HCT116 (cell line): Measurements from ENCODE around the gene PSMA1. TPM values are rescaled to one million over a fixed set of nuclear protein-coding genes. Genes with fewer than 3 reads are reported as not detected.

Experiments used
- ATAC-seq: fragments of 200-7000 bp; cut with Tn5 transposase; 2 replicates; pipeline ENCODE4 v1.9.1; 2020; ENCODE audit warnings: mild to moderate bottlenecking, moderate library complexity
- BruUV-seq: library from RNA; stranded (reverse); fragments of 400-500 nt; replicated peaks from 2 replicates; lab custom pipeline; 2021; lab: Mats Ljungman, UMichigan
- CTCF ChIA-PET: fragments of 300-600 bp; sonication (Branson Sonifier 250); formaldehyde crosslinking; loops from one replicate; lab custom pipeline; 2021; ENCODE audit warnings: antibody characterized with exemption; lab: Charles Lee
- POLR2A ChIA-PET: fragments of 300-600, 350-600 bp; sonication (Branson Sonifier 250); formaldehyde crosslinking; loops from one replicate; lab custom pipeline; 2021; ENCODE audit warnings: antibody characterized with exemption; lab: Charles Lee
- RAD21 ChIA-PET, 2 experiments: fragments of 300-600 bp; sonication (Branson Sonifier 250); formaldehyde crosslinking; loops; one replicate each; lab custom pipeline; 2023; ENCODE audit warnings: low total read pairs in 2 of 2; ENCODE audit not compliant: uncharacterized antibody in 2 of 2, unreplicated experiment in 2 of 2, low non-redundant PET in 1 of 2; lab: Charles Lee
- DNase-seq: peaks from one replicate; pipeline ENCODE4 v3.0.0-alpha.2; 2010; ENCODE audit warnings: low read depth, low spot score
- H2AFZ ChIP-seq: fragments of 200-600 bp; shearing (Covaris generic), sonication (generic); 2 replicates; pipeline ENCODE4 v1.6.1; 2017; ENCODE audit warnings: low read depth, mixed run types, mixed read lengths, antibody characterized with exemption, low read length; ENCODE audit not compliant: poor library complexity, severe bottlenecking
- H3K27ac ChIP-seq: 2 replicates; pipeline ENCODE4 v1.5.1; 2012; ENCODE audit warnings: low read depth, low read length
- H3K27me3 ChIP-seq: fragments of 200-600 bp; sonication (generic); 2 replicates; pipeline ENCODE4 v1.6.1; 2016; ENCODE audit warnings: mixed run types, low read length, mixed read lengths; ENCODE audit not compliant: insufficient read depth
- H3K36me3 ChIP-seq, 2 experiments: fragments of 200-500 bp in 1 of 2; fragments of 200-600 bp in 1 of 2; sonication (Bioruptor generic) in 1 of 2; sonication (generic) in 1 of 2; 2 replicates each; pipeline versions ENCODE4 v1.5.1 to v1.6.1; 2014 to 2016; ENCODE audit warnings: low read length in 2 of 2, inconsistent platforms in 1 of 2, mixed read lengths in 1 of 2, mixed run types in 1 of 2; ENCODE audit not compliant: insufficient read depth in 2 of 2, control insufficient read depth in 1 of 2
- H3K4me1 ChIP-seq, 2 experiments: fragments of 200-600 bp in 1 of 2; sonication (generic) in 1 of 2; 2 replicates each; pipeline versions ENCODE4 v1.5.1 to v1.6.1; 2012 to 2017; ENCODE audit warnings: low read length in 2 of 2, inconsistent platforms in 1 of 2, mild to moderate bottlenecking in 1 of 2, mixed read lengths in 1 of 2, mixed run types in 1 of 2, moderate library complexity in 1 of 2; ENCODE audit not compliant: insufficient read depth in 2 of 2, control insufficient read depth in 1 of 2
- H3K4me2 ChIP-seq: fragments of 200-600 bp; sonication (generic); 2 replicates; pipeline ENCODE4 v1.6.1; 2017; ENCODE audit warnings: mixed run types, low read length, mixed read lengths
- H3K4me3 ChIP-seq, 2 experiments: fragments of 200-600 bp in 1 of 2; sonication (generic) in 1 of 2; replicated peaks in 1 of 2; 2 replicates each; pipeline ENCODE4 v1.5.1; 2011 to 2016; ENCODE audit warnings: low read length in 2 of 2, control low read depth in 1 of 2, low read depth in 1 of 2, mild to moderate bottlenecking in 1 of 2, mixed read lengths in 1 of 2, mixed run types in 1 of 2
- H3K79me2 ChIP-seq: fragments of 200-600 bp; sonication (generic); 2 replicates; pipeline ENCODE4 v1.6.1; 2017; ENCODE audit warnings: mild to moderate bottlenecking, mixed run types, low read length, moderate library complexity, mixed read lengths; ENCODE audit not compliant: insufficient read depth
- H3K9ac ChIP-seq: fragments of 200-600 bp; sonication (generic); 2 replicates; pipeline ENCODE4 v1.6.1; 2016; ENCODE audit warnings: low read length, mixed read lengths
- H3K9me2 ChIP-seq: fragments of 200-600 bp; sonication (generic), shearing (Covaris generic); 2 replicates; pipeline ENCODE4 v1.6.1; 2017; ENCODE audit warnings: mixed run types, mild to moderate bottlenecking, moderate library complexity; ENCODE audit not compliant: insufficient read depth
- H3K9me3 ChIP-seq, 2 experiments: fragments of 200-500 bp in 1 of 2; fragments of 200-600 bp in 1 of 2; sonication (Bioruptor generic) in 1 of 2; sonication (generic) in 1 of 2; 2 replicates each; pipeline ENCODE4 v1.6.1; 2014 to 2017; ENCODE audit warnings: low read length in 2 of 2, mixed read lengths in 2 of 2, inconsistent platforms in 1 of 2, low read depth in 1 of 2, mild to moderate bottlenecking in 1 of 2, mixed run types in 1 of 2, moderate library complexity in 1 of 2; ENCODE audit not compliant: control insufficient read depth in 1 of 2, insufficient read depth in 1 of 2
- H4K20me1 ChIP-seq: fragments of 200-600 bp; sonication (generic), shearing (Covaris generic); 2 replicates; pipeline ENCODE4 v1.6.1; 2017; ENCODE audit warnings: mixed run types, mild to moderate bottlenecking, moderate library complexity; ENCODE audit not compliant: insufficient read depth
- CBX3 ChIP-seq: IDR thresholded peaks from 2 replicates; pipeline ENCODE4 v1.6.1; 2012; ENCODE audit warnings: low read depth
- CEBPB ChIP-seq: IDR thresholded peaks from 2 replicates; pipeline ENCODE4 v1.6.1; 2012; ENCODE audit warnings: low read depth
- EGR1 ChIP-seq: IDR thresholded peaks from 2 replicates; pipeline ENCODE4 v1.6.1; 2012; ENCODE audit warnings: low read depth
- EZH2phosphoT487 ChIP-seq: fragments of 200-600 bp; IDR thresholded peaks from 2 replicates; pipeline ENCODE4 v1.6.1; 2018; ENCODE audit warnings: antibody characterized with exemption, borderline replicate concordance
- JUND ChIP-seq: IDR thresholded peaks from 2 replicates; pipeline ENCODE4 v1.6.1; 2012
- POLR2A ChIP-seq: IDR thresholded peaks from 2 replicates; pipeline ENCODE4 v1.7.0; 2011; ENCODE audit warnings: borderline replicate concordance; ENCODE audit not compliant: insufficient read depth, insufficient read length; ENCODE audit errors: extremely low read depth
- POLR2AphosphoS5 ChIP-seq: IDR thresholded peaks from 2 replicates; pipeline ENCODE4 v1.6.1; 2011; ENCODE audit warnings: mild to moderate bottlenecking, low read depth, low read length, moderate library complexity
- REST ChIP-seq: IDR thresholded peaks from 2 replicates; pipeline ENCODE4 v1.6.1; 2012; ENCODE audit warnings: low read depth
- SIN3A ChIP-seq: IDR thresholded peaks from 2 replicates; pipeline ENCODE4 v1.6.1; 2012; ENCODE audit warnings: low read depth
- SRF ChIP-seq: IDR thresholded peaks from 2 replicates; pipeline ENCODE4 v1.6.1; 2012; ENCODE audit warnings: low read depth
- TCF7L2 ChIP-seq: IDR thresholded peaks from 2 replicates; pipeline ENCODE4 v1.7.0; 2011; ENCODE audit warnings: borderline replicate concordance, inconsistent platforms; ENCODE audit not compliant: insufficient read depth, insufficient read length; ENCODE audit errors: extremely low read depth
- YY1 ChIP-seq: IDR thresholded peaks from 2 replicates; pipeline ENCODE4 v1.6.1; 2011; ENCODE audit warnings: low read length, low read depth, moderate library complexity, mild to moderate bottlenecking; ENCODE audit not compliant: insufficient replicate concordance; ENCODE audit errors: extremely low read depth
- ZBTB33 ChIP-seq: IDR thresholded peaks from 2 replicates; pipeline ENCODE4 v1.6.1; 2011; ENCODE audit warnings: mild to moderate bottlenecking, low read length, moderate library complexity; ENCODE audit not compliant: insufficient replicate concordance; ENCODE audit errors: extremely low read depth
- ZNF274 ChIP-seq: fragments of 200-500 bp; sonication (Bioruptor generic); IDR thresholded peaks from 2 replicates; pipeline ENCODE4 v1.6.1; 2014; ENCODE audit warnings: mild to moderate bottlenecking, low read depth, low read length, inconsistent platforms
- intact Hi-C: fragments of 100-400 bp; cut with micrococcal nuclease; formaldehyde crosslinking; loops from 2 replicates; pipeline ENCODE4 v1.10.0; 2022
- total RNA-seq: library from RNA; stranded (reverse); gene quantifications from one replicate; pipeline ENCODE4 v1.2.1, GENCODE V29; 2021; ENCODE audit not compliant: unreplicated experiment
- TF ChIP-seq, protein P1 (sequence below): IDR thresholded peaks from 2 replicates; pipeline ENCODE4 v1.6.1; 2012

The PSMA1 gene
- total RNA-seq, 1 experiment from 2014 or later = 211 TPM

- no peak overlapping the region for H2AFZ ChIP-seq
- H3K27ac ChIP-seq = no peak overlapping the region
- DNase-seq = no peak
- no peak overlapping the region for H3K4me2 ChIP-seq
- H3K9ac ChIP-seq = no peak overlapping the region
- RAD21 ChIA-PET = no interaction called here
- BruUV-seq = no TSS peak
- H3K4me3 ChIP-seq = no peak overlapping the region
- no peak for ATAC-seq
- H3K4me1 ChIP-seq = peaks cover 7 to 14% of the 10 kb centered on the region in 2 experiments; a peak in 3 of 4 replicates
- CTCF ChIA-PET = no interaction called here
- peaks cover 33 to 39% of the 10 kb centered on the region in 2 experiments for H3K36me3 ChIP-seq
- no peaks in the 10 kb centered on the region for H3K27me3 ChIP-seq
- no peak for TF ChIP-seq YY1
- TF ChIP-seq TCF7L2 = no peak
- TF ChIP-seq POLR2AphosphoS5 = no peak
- TF ChIP-seq CEBPB = no peak
- TF ChIP-seq REST = no peak
- no peak for TF ChIP-seq EGR1
- TF ChIP-seq ZBTB33 = no peak
- TF ChIP-seq, protein P1, sequence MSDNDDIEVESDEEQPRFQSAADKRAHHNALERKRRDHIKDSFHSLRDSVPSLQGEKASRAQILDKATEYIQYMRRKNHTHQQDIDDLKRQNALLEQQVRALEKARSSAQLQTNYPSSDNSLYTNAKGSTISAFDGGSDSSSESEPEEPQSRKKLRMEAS = no peak
- no peak for TF ChIP-seq CBX3
- TF ChIP-seq EZH2phosphoT487 = no peak
- TF ChIP-seq SIN3A = no peak
- TF ChIP-seq POLR2A = no peak
- TF ChIP-seq JUND = no peak
- no peak for TF ChIP-seq ZNF274
- no peak for TF ChIP-seq SRF
- TF ChIP-seq, all 23 proteins: peak for 0
- 0 out of 2 replicates have a peak, but pooled peaks cover 3% of the 10 kb centered on the region for H4K20me1 ChIP-seq
- peaks cover 22% of the 10 kb centered on the region for H3K79me2 ChIP-seq
- POLR2A ChIA-PET = no interaction called here
- intact Hi-C loops = no loop called here
- H3K9me3 ChIP-seq = no peaks in the 10 kb centered on the region
- H3K9me2 ChIP-seq = no peaks in the 10 kb centered on the region
Measured at GRCh38 chr11:14503023-14503422, 17.2 kb downstream of the PSMA1 start.
